Type B pancreatic cell (in vitro differentiated cells): ENCODE data around the gene PTPRQ. TPM values are rescaled to one million over a fixed set of nuclear protein-coding genes. Genes with fewer than 3 reads are reported as not detected.
"Not testable (repeated sequence)": the region's sequence is repeated elsewhere in the genome, so short reads cannot be mapped to it uniquely, and the experiment has no call there.

Experiments
- DNase-seq: peaks from one replicate; pipeline ENCODE4 v3.0.0; 2021; ENCODE audit warnings: mixed read lengths; ENCODE audit not compliant: unreplicated experiment; ENCODE audit errors: extremely low spot score
- H3K27ac Mint-ChIP-seq: 2 replicates; pipeline ENCODE4 v1.8.0; 2021; ENCODE audit warnings: mild to moderate bottlenecking, mixed read lengths
- H3K27me3 Mint-ChIP-seq: 2 replicates; pipeline ENCODE4 v1.8.0; 2021; ENCODE audit warnings: mixed read lengths
- H3K36me3 Mint-ChIP-seq: 2 replicates; pipeline ENCODE4 v1.8.0; 2021; ENCODE audit warnings: mixed read lengths
- H3K4me1 Mint-ChIP-seq: one replicate; pipeline ENCODE4 v1.8.0; 2021; ENCODE audit warnings: mixed read lengths; ENCODE audit not compliant: unreplicated experiment
- H3K4me3 Mint-ChIP-seq: 2 replicates; pipeline ENCODE4 v1.8.0; 2021; ENCODE audit warnings: mild to moderate bottlenecking, mixed read lengths
- H3K9me3 Mint-ChIP-seq: 2 replicates; pipeline ENCODE4 v1.8.0; 2021; ENCODE audit warnings: mixed read lengths
- total RNA-seq: library from RNA; stranded (reverse); gene quantifications from 2 replicates; pipeline ENCODE4 v1.2.1, GENCODE V29; 2021; ENCODE audit warnings: low replicate concordance
- TF ChIP-seq, protein P1 (sequence below): fragments of 200-600 bp; sonication (generic); conservative IDR thresholded peaks from 2 replicates; pipeline ENCODE4 v1.5.0; 2021; ENCODE audit warnings: antibody characterized with exemption, mild to moderate bottlenecking

PTPRQ gene
- total RNA-seq, 1 donor from 2014 or later: 1.3 TPM

DNA sequence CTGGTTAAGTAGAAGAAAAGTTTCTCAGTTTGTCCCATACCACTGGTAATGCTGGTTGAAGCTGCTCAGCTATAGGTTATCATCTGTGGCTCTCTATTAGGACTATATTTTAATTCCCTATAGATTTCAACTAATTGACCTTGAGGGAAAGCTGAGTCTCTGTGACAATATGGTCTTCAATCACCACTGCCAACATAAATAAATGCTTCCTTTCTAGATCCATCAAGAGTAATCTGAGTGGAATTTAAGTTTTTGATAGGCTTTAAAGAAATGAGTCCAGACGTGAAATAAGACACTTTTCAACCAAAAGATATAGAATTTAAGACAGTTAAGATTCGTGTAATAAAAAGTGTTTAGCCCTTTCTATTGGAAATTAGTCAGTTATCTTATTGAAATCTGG, 199.9 kb downstream of the PTPRQ start:
- H3K27me3 Mint-ChIP-seq: no peaks in the 10 kb centered on the region
- no peaks in the 10 kb centered on the region for H3K36me3 Mint-ChIP-seq
- no peak for DNase-seq
- no peak overlapping the region for H3K4me3 Mint-ChIP-seq
- H3K9me3 Mint-ChIP-seq: peaks cover 6% of the 10 kb centered on the region
- H3K4me1 Mint-ChIP-seq: peaks cover 8% of the 10 kb centered on the region
- TF ChIP-seq, protein P1, sequence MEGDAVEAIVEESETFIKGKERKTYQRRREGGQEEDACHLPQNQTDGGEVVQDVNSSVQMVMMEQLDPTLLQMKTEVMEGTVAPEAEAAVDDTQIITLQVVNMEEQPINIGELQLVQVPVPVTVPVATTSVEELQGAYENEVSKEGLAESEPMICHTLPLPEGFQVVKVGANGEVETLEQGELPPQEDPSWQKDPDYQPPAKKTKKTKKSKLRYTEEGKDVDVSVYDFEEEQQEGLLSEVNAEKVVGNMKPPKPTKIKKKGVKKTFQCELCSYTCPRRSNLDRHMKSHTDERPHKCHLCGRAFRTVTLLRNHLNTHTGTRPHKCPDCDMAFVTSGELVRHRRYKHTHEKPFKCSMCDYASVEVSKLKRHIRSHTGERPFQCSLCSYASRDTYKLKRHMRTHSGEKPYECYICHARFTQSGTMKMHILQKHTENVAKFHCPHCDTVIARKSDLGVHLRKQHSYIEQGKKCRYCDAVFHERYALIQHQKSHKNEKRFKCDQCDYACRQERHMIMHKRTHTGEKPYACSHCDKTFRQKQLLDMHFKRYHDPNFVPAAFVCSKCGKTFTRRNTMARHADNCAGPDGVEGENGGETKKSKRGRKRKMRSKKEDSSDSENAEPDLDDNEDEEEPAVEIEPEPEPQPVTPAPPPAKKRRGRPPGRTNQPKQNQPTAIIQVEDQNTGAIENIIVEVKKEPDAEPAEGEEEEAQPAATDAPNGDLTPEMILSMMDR: no peak
- no peak overlapping the region for H3K27ac Mint-ChIP-seq

DNA sequence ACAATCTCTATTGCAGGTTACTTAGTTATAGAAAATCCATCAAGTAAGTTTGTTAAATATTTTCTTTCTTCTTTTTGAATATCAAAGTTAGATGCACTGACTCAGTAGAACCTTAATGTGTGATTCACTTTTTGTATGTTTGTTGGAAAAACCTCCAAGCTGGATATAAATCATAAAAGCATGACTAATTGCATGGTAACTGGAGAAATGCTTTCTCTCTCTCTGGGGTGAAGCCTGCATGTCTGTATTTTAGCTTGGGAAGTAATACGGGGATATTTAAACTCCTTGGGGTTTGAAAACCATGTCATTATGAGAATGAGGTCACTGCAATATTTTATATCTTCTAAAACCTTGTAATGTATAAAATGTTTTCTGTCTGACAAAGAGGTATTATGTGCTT, 204.8 kb downstream of the PTPRQ start:
- no peak for DNase-seq
- Mint-ChIP-seq H3K4me1 (peaks cover 10% of the 10 kb centered on the region), H3K4me3 (no peak overlapping the region), H3K27me3 (no peaks in the 10 kb centered on the region), H3K27ac (no peak overlapping the region), H3K36me3 (no peaks in the 10 kb centered on the region), H3K9me3 (no peaks in the 10 kb centered on the region)
- TF ChIP-seq, protein P1: no peak

DNA sequence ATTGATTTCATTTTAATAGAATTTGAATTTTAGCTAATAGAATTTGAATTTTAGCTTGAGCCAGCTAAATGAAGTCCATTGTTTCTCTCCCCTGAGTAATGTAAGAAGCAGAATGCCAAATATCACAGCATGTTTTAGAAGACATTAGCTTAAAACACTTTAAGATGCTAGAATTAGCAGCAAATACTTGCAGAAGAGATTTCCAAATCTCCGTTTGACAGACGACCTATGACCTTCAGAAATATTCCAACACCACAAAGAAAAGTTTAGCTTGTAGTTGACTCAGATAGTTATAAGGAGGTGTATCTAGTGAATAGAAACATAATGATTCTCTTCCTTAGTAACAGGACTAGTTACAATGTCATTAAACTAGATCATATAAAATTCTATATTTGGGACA, 211.7 kb downstream of the PTPRQ start:
- Mint-ChIP-seq H3K36me3 (no peaks in the 10 kb centered on the region), H3K4me3 (no peak overlapping the region), H3K27ac (no peak overlapping the region), H3K27me3 (no peaks in the 10 kb centered on the region), H3K9me3 (no peaks in the 10 kb centered on the region), H3K4me1 (no peaks in the 10 kb centered on the region)
- TF ChIP-seq, protein P1: no peak
- DNase-seq: no peak

DNA sequence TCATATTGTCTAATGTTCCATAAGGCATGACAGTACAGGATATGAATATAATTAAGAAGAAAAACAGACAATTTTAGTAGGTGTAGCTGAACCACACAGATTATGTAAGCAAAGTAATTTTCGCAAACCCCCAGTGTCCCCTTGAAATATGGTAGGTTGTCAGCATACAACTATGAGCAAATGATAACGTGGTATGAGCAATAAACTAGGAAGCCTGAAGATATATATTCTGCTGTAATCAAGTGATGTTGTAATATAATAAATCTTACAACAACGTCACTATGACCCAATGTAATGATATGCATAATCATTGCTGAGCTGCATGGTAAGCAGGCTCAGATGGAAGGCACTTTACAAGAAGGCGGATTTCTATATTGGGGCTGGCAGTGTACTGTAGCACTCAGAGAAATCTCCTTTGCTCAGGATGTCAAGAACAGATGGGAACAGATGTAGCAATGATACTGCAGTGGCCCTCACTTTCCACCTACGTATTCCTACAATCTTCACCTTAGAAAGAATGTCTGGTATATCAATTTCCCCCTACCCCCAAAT, 215.6 kb downstream of the PTPRQ start:
- no peaks in the 10 kb centered on the region for H3K27me3 Mint-ChIP-seq

DNA sequence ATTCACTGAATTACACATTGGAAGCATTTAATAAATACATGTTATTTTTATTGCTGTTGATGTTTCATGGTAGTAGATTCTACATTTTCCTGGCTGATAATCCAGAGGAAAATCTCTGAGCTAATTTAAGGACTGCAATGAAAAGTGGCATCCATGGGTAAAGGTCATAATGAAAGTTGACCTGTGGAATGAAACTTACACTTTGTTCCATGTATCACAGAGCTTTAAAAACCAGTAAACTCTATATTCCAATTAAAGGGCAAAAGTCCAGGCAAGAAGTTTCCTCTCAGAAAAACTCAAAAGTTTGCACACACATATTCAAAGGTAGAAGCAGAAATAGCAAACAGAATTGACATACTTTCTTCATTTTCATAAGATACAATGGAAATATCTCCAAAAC, 218.6 kb downstream of the PTPRQ start:
- Mint-ChIP-seq H3K4me1 (no peaks in the 10 kb centered on the region), H3K4me3 (no peak overlapping the region), H3K36me3 (no peaks in the 10 kb centered on the region), H3K27me3 (no peaks in the 10 kb centered on the region), H3K9me3 (peaks cover 4% of the 10 kb centered on the region), H3K27ac (no peak overlapping the region)
- DNase-seq: no peak
- TF ChIP-seq, protein P1: no peak

More for the DNA sequence above, 215.6 kb downstream of the PTPRQ start:
- no peaks in the 10 kb centered on the region for H3K4me1 Mint-ChIP-seq
- DNase-seq: no peak
- TF ChIP-seq, protein P1: no peak
- H3K4me3 Mint-ChIP-seq: no peak overlapping the region
- no peaks in the 10 kb centered on the region for H3K36me3 Mint-ChIP-seq
- H3K9me3 Mint-ChIP-seq: no peaks in the 10 kb centered on the region
- no peak overlapping the region for H3K27ac Mint-ChIP-seq

DNA sequence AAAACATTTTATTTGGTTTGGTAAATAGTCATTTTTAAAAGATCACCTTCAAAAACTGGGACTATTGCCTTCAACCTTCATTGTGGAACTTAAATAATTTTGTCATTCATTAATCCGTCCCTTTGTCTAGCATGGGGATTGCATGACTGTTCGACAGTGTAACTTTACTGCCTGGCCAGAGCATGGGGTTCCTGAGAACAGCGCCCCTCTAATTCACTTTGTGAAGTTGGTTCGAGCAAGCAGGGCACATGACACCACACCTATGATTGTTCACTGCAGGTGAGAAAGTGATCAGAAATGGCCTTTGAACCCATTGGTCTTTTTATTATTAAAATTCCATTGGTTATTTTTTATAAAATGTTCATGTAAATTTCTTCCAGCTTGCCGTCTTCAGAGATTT, 226.2 kb downstream of the PTPRQ start:
- H3K4me1 Mint-ChIP-seq: no peaks in the 10 kb centered on the region
- no peak overlapping the region for H3K27ac Mint-ChIP-seq
- TF ChIP-seq, protein P1: no peak
- no peaks in the 10 kb centered on the region for H3K36me3 Mint-ChIP-seq
- DNase-seq: no peak
- H3K4me3 Mint-ChIP-seq: no peak overlapping the region
- H3K9me3 Mint-ChIP-seq: peaks cover 4% of the 10 kb centered on the region
- H3K27me3 Mint-ChIP-seq: no peaks in the 10 kb centered on the region

DNA sequence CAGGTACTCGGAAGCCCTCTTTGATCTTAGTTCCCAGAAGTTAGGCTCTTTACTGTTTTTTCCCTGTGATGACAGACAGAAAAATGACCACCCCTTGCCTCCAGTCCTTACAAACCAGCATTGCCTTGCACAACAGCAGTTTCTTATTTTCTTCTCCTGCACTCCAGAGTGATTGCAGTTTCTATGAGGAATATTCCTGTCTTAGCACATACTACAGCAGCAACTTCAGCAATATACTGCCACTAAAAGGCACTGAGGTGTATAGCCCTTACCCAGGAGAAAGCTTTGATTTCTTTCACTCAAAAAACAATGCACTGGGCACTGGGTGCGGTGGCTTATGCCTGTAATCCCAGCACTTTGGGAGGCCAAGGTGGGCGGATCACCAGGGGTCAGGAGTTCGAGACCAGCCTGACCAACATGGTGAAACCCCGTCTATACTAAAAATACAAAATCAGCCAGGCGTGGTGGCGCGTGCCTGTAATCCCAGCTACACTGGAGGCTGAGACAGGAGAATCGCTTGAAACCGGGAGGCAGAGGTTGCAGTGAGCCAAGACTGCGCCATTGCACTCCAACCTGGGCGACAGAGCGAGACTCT, 232.1 kb downstream of the PTPRQ start:
- H3K4me1 Mint-ChIP-seq, H3K27ac Mint-ChIP-seq, H3K9me3 Mint-ChIP-seq, DNase-seq, H3K36me3 Mint-ChIP-seq, H3K4me3 Mint-ChIP-seq, H3K27me3 Mint-ChIP-seq: not testable (repeated sequence)
